Measurements from ENCODE around the gene HOXC4.
A peak's percentile ranks its signal among the peaks of the same experiment; 100 is the strongest.
"Not testable (repeated sequence)": the region's sequence is repeated elsewhere in the genome, so short reads cannot be mapped to it uniquely, and the experiment has no call there.

HOXC4 gene

DNA sequence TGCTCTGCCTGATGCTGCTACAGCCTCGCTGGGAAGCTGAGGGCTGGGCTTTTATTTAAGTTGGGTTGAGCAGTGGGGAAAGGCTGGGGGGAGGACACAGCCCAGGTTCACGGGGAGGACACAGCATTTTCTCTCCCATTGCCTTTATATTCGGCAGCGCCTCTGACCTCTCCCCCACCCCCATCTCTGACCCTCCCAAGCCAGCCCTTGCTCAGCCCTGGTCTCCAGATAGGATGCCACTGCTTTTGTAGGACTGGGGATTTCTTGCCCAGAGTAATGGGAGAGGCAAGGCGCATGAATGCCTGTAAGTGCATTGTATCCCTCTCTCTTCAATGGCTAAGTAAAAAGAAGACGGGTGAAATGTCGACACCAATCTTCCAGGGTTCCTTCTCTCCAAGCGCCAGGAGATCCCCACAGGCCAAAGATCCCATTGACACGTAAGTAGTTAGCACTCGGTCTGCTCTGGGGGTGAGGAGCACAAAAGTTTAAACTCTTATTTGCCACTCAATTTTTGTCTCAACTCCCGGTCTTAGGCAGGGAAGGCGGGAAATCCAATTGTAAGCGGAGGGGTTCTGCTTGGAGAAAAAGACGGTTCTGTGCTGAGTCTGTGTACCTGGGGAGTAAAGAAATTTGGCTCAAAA lies 4.6 kb downstream of the HOXC4 start:
- DNase-seq: no peak

DNA sequence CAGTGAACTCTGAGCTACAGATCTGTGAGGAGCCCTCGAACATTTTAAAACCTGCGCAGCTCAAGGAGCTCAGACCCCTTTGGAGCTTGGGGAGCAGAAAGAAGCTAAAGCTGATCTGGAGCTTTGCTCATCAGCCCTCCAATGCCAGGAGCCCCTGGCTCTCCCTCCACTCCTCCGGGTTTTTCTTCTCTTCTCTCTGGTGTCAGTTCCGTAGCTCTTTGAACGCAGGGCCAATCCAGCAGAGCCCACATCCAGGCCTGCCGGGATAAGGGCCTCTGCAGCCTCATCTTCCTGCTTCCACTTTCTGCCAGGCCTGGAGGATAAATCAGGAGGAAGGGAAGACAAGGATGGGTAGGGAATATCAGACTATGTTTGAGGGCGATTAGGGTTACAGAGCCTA lies 6.0 kb downstream of the HOXC4 start:
- no peak for DNase-seq

DNA sequence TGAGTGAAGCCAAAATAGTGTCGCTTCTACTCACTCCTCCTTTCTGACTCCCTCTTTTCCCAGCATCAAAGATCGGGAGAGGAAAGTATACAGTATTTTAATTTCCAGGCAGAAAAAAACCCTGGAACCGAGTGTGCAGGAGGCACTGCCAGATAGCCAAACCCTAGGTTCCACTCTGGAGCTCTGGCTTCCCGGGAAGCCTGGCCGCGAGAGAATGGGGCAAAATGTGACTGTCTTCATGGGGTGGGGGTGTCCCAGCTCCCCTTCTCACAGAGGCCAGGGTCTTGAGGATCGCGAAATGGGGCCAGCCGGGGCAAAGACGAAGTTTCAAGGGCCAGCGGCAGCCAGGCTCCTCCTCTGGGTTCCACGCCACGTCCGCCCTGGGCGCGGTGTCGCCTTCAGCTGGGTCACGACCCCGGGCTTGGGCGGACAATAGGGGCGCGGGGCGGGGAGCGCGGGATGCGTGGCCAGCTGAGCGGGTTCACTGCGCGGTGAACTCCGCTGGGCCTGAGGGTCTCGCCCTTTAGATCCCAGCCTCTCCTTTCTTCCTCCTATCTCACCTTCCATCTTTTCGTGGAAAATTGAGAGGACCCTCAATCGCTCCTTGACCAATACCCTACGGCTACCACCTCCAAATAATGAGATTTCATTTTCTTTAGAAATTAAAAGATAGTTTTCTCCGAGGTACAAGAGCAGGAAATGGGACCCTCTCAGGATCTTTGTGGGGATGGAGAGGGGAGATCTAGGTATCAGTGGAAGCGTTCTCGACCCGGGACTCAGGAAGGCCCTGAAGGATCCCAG lies 6.7 kb downstream of the HOXC4 start:
- no peak for DNase-seq

DNA sequence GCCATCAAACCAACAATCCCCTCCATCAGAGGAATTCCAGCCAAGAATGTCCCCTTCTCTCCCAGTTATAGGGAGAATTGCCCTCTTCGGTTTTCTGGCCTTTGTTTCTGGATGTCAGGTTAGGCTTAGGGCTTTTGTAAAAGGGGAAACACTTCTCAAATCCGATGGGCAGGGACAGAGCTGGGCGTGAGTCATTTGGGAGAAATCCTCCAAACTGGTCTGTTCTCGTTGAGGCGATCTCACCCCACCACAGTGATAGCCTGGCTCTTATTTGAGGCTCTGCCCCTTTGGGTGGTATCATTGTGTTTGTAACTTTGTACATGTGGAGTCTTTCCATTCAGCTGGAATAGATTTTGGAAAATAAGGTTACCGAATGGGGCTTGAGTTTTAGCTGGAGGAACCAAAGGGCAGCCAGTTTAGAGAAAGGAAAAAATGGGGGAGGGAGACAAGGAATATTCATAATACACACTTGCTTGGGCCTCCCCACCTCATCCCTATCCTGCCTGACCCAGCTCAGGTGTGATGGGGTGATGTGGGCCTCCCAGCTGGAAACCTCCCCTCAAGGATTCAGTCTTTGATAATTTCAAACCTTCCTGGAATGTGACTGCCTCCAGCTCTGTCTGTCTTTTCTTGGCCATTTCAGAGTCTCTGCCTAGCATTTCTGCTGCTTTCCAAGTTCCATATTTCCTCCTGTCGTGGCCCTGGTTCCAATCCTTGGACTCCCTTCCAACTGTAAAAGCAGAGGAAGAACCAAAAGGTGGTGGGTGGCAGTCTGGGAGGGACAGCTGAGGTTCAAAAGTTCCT lies 7.5 kb downstream of the HOXC4 start:
- no peak for DNase-seq

DNA sequence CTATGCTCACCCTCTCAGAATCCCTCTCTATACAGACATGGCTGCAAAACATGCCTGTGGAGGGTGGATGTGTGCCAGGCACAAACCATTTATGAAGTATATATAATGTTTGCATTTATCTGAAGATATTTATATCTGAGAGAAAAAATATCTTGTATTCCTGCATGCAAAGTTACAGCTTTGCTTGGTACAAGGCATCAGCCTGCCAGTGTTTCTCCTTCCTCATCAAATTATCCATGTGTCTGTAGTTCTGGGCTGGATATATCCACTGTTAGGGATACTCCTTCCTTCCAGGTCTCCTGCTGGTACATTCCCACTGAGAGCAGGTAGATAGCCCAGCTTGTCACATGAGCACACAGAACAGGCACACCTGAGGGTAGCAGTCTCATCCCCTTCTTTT lies 12.0 kb downstream of the HOXC4 start:
- DNase-seq: no peak

DNA sequence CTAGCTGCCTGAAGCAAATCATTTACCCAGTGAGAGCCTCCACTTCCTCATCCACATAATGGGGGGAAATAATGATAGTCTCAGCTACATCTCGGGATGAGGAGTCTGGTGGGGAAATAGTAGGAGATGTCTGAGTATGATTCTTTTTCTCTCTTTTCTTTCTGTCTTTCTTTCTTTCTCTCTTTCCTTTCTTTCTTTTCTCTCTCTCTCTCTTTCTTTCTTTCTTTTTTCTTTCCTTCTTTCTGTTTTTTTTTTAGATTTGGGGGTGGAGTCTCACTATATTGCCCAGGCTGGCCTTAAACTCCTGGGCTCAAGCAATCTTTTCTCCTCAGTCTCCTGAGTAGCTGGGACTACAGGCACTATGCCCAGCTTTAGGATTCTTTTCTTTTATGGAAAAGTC lies 12.8 kb downstream of the HOXC4 start:
- DNase-seq: no peak

DNA sequence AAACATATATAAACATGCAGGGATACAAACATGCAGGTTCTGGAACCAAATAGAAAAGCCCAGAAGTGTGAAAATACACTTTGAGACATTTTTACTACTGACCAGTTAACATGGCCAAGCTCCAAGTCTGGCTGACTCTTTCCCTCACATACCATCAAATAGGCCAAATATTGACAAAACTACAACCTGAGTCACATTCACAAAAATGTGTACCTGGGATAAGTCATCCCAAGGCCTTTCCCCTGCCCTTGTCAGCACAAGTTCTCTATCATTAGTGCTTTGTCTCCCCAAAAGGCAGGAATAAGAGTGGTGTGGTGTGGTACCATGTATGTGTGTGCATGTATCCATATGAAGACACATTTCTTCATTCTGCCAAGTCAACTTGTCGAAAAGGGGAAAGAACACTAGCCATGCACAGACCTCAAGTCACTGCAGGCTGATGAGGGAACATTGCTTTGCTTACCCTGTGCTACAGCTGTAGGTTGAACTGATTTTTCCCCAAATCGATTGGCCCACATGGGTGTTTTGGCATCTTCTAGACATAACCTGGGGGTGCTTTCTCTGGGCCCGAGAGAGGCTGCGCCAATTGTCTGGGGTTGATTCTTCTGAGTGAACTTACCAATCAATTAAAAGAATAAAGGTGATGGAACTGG lies 14.9 kb downstream of the HOXC4 start:
- DNase-seq: no peak

DNA sequence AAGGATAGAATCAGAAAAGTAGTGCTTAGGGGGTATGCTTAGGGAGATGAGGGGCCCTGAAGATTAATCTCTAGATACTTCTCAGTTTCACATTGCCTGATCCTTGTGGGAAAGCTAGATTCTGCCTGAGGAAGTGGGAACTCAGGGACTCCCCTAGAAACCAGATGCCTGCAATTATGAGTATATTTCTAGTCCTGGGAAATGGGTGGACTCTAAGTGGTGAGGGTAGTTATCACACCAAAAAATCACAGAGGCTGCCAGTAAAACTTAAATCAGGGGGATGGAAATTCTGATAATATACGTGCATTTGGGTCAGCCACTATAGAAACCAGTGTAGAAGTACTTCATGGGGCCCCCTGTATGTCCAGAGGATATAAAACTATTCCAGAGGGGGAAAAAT lies 18.3 kb downstream of the HOXC4 start:
- no peak for DNase-seq

DNA sequence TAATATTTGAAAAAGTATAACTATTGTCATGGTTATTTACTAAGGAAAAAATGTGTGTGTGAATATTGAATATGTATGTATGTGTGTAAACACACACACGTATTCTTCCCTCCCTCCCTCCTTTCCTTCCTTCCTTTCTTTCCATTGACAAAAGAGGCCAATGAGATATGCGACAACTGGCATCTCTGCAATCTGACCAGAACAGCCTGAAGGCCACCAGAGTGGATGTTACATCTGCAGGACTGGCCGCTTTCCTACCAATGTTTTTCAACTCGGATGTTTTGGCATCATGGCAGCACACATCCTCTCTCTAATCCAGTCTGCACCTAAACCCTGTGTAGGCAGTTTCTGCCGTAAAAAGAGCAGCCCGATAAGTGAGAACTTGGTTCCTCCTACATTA lies 20.7 kb downstream of the HOXC4 start:
- no peak for DNase-seq

DNA sequence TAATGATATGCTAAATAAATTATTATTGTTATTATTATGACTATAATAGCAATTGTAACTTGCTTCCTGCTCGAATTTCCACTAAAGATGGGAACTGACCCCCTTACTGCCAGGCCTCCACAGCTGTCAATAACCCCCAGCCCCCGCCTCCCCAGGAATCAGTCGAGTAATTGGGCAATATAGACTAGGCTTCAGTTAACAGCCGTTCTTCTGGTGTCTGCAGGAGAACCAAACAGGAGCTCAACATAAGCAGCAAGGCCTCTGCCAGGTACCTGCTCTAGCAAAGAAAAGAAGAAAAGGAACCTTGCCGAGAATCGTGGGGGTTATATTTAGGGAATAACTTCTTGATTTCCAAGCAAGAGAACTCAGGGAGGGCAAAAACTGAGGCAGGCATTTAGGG lies 21.8 kb downstream of the HOXC4 start:
- DNase-seq: no peak

DNA sequence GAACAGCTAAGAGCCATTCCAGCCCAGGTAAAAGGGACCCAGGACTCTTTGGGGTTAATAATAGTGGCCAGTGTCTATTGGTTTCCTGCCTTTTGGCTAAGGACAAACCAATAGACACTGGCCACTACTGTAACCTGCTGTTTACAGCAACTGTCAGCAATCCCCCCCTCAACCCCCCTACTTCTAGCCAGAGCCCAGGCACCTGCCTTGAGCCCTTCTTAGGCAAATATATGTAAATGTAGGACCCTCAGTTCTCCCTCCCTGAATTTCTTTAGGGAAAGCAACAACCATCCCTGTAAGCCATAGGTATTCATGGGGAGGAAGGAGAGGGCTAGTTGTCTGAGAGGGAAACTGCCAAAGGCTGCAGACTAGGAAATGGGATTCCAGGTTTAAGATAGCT lies 22.3 kb downstream of the HOXC4 start:
- DNase-seq: no peak

DNA sequence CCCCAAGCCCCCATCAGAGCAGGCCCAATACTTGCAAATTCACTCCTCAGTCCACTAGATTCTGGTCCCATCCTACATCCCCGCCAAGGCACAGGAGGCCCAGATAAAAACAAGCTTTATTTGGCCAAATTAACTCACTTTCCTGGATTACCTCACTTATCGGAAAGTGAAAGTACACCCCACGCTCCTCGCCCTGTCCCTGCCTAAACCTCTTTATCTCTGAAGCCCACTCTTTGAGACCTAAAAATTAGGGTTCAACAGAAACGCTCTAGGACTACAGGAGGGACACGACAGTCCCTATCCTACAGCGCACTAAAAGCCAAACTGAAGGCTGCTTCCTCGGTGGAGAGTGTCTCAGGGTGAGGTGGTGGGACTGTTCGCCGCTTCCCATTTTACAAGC lies 24.2 kb downstream of the HOXC4 start:
- not testable (repeated sequence) for DNase-seq

DNA sequence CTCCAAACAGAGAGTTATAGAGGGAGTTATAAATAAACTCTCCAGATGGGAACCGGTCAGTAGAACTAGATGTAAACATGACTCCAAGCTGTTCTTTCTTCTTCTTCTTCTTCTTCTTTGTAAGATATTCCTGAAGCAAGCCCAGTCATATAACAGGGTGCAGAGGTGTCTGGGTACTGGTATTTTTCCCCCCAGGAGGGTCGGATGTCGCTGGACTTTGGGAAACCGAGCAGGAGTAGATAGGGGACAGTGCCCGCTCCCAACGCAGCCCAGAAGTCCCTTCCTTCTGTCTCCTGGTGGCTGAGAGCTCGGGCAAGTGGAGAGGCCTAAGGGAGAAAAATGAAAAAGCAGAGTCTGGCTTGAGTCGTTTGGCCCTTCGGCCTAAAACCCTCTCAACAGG lies 25.5 kb downstream of the HOXC4 start:
- DNase-seq: not testable (repeated sequence)

DNA sequence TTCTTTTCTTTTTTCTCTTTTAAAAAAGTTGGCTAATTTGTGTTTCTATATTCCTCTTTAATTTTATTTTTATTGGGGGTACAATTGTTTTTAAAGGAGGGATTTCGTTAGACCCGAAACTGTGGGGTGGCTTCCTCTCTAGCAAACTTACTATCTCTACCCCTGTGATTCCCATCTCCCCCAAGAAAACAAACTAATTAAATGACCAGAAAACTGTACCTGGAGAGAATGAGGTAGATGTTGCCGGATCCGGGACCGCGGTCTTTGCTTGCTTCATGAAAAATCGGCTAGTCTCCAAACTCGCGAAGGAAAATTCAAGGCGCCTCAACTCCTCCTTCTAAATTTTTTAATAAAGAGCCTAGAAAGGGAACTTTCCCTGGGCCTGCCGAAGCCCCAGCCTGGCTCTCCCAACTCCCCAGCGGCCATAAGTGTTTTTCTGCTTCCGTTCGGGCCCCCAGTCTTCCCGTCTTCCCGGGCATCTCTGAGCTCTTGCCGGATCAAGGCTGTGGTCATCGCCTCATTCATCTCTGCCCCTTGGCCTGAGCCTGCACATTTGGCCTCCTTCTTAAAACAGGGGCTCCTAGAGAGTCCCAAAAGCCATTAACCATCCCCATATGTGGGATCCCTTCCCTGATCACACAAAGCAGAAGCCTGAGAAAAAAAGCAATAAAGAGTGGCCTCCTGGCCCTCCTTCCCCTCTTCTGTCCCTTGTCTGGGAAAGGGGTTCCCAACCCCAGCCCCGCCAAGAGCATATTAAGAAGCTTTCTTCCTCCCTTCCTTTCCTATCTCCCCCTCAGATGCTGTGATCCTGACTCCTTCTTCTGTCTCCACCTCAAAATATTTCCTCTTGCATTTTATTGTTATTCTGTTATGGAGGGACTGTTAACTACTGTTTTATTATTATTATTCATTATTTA lies 26.6 kb downstream of the HOXC4 start:
- DNase-seq: not testable (repeated sequence)

DNA sequence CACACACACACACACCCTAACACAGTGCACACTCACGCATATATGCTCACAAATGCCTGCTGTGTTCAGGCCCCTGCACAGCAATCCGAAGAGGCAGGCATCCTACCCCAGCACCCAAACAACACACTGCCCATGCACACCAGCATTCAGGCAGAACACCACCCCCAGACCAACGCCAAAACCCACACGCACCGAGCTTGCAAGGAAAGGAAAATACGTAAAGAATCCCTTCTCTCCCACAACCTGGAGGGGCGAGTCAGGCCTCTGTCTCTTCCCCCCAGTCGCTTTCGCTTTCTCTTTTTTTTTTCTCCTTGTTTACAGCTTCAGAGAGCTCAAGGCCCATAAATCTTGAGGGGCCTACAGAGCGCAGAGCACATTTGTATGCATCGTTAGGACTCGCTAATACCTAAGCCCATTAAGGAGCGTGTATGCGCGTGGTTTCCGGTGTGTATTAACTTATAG lies 27.4 kb downstream of the HOXC4 start:
- DNase-seq: not testable (repeated sequence)

DNA sequence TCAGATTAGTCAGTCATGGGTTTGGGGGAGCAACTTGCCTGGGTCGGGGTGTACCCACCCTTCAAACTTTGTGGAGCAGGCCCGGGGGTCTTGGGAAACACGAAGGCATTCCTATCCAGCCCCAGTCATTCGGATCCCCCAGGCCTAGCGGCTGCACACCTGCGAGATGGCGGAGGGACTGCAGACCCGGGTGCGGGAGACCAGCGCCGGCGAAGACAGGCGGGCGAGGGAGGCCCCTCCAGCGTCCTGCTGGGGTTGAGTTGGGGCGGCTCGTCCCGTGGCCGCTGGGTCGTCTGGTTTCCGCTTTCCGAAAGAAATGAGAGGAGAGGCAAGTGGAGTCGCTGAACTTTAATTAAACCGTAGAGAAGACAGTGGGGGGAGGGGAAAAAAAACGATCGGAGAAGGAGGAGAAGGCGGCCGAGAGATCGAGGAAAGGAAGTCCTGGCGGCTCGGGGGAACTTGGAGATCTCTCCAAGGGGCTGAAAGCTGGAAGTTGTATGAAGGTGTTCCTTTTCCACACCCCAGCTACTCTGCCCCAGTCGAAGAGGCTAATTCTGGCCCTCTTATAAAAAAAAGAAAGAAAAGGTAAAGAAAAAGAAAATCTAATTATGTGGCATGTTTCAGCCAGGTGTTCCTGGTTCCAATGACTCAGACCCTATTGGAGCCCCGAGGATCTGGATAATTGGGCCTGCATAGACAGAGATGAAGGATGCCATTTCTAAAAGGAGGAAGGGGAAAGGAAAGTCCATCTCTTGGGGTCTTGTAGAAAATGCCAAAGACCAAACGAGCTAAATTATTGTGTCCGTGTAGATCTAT lies 28.2 kb downstream of the HOXC4 start:
- DNase-seq: not testable (repeated sequence)

DNA sequence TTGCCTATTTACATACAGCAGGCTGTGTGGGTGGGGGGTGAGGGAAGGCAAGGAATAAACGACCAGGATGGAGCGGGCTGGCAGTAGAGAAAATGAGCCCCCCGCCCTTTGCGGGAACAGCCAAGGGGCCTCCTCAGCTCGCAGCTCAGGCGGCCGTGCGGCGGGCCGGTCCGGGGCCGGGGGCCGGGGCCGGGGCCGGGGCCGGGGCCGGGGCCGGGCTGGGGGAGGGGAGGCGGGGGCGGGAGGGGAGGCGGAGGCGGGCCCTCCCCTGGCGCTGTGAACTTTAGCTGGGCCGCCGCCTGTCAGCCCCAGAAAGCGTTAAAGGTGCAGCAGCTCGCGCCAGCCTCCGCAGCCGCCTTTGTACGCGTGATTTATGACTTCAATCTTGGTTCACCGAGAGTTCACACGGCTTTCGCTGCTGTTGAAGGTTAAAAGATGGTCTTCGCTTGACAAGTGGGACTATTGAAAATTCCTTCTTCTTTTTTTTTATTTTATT lies 28.8 kb downstream of the HOXC4 start:
- DNase-seq: peak; percentile 71

DNA sequence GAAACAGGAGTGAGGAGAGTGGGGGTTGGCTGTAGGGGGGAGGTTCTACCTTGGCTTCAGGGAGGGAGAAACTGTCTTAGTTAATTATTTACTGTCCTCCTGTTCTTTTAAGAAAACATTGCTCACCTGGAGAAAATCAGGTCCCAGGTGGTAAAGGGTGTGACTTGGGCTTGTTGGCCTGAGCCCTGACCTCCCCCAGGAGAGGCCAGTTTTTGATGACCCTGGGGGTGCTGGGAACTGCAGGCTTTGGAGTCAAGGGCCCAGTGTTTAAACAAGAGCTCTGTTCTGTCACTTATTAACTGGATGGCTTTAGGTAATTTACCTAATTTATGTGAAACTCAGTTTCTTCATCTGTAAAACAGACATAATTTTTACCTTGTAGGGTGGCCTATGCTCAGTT lies 34.4 kb downstream of the HOXC4 start:
- DNase-seq: not testable (repeated sequence)

DNA sequence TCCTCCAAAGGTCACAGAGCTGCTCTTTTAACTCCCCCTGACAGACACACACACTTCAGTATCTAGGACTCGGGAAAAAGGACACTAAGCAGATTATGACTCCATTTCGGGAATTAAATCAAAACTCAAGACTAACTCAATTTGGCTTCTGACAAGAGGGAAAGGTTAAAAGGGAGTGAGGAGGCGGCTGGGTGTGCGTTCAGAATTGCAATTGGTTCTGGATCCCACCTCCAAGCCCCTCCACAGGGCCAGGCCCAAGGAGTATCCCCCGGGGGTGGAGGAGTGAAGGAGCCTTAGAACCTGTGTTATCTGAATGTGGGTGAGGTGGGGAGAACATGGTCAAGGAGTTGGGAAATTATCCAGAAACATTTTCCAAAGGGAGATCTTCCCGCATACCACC lies 35.8 kb downstream of the HOXC4 start:
- not testable (repeated sequence) for DNase-seq

DNA sequence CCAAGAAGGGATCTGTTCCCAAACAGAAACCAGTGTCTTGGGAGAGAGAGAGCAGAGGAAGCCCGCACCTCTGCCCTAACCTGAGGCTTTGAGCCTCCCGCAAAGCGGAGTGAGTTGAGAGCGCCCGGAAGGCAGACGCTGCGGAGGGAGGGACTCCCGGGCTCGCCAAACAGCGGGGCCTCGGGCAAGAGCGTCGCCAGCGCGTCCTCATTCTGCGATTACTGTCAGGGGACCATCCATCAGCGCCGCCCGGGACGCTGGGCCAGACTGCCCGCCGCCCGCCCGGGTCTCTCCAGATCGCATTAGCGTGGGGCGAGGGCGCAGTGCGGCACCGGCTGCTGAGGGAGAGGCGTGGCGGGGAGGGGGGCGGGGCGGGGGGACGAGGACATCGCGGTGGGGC lies 36.7 kb downstream of the HOXC4 start:
- DNase-seq: peak; percentile 21

DNA sequence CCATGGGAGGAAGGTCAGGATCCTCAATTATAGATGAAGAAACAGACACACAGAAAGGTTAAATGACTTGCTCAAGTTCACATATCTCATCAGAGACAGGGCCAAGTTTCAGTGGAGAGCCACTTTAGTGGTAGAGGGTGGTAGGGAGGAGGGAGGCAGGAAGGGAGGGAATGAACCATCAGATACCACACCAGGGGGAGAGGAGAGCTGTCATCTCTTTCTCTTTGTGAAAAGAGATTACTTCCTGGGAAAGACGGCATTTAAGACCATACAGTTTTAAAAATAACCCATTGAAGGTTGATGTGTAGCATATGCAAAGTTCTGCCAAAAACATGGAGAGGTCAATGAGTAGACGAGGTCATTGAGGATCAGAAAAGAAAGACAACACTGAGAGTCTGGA lies 39.3 kb downstream of the HOXC4 start:
- DNase-seq: not testable (repeated sequence)

Data from right hindlimb (tissue), 1 donor.